HL-60 (cell line): ENCODE measurements around the gene NOC4L.

Experiments
- DNase-seq, 2 experiments: peaks; one replicate each; pipeline ENCODE4 v3.0.0-alpha.2; 2010 to 2020; ENCODE audit warnings: low read depth in 1 of 2, low spot score in 1 of 2
- H3K27ac ChIP-seq: fragments of 250-450 bp; sonication (Bioruptor Pico); replicated peaks from 2 replicates; pipeline ENCODE4 v1.5.1; 2020; ENCODE audit warnings: mild to moderate bottlenecking, moderate library complexity
- H3K27me3 ChIP-seq: fragments of 250-450 bp; sonication (Bioruptor Pico); 2 replicates; pipeline ENCODE4 v1.5.1; 2021; ENCODE audit warnings: mild to moderate bottlenecking, moderate library complexity; ENCODE audit not compliant: insufficient read depth, poor library complexity, severe bottlenecking
- H3K4me3 ChIP-seq: replicated peaks from 2 replicates; pipeline ENCODE4 v1.5.1; 2011; ENCODE audit warnings: mild to moderate bottlenecking, control low read depth, low read length; ENCODE audit not compliant: insufficient read depth
- CTCF ChIP-seq: IDR thresholded peaks from one replicate; pipeline ENCODE4 v1.5.1; 2011; ENCODE audit warnings: low read length, control low read depth, inconsistent platforms; ENCODE audit not compliant: insufficient read depth
- GABPA ChIP-seq: IDR thresholded peaks from 2 replicates; pipeline ENCODE4 v1.6.1; 2012; ENCODE audit warnings: low read depth
- POLR2AphosphoS5 ChIP-seq: IDR thresholded peaks from 2 replicates; pipeline ENCODE4 v1.6.1; 2012; ENCODE audit warnings: low read depth
- REST ChIP-seq: IDR thresholded peaks from 2 replicates; pipeline ENCODE4 v1.6.1; 2012; ENCODE audit warnings: low read depth; ENCODE audit not compliant: insufficient replicate concordance
- SPI1 ChIP-seq: IDR thresholded peaks from 2 replicates; pipeline ENCODE4 v1.6.1; 2012; ENCODE audit warnings: low read depth, mild to moderate bottlenecking, borderline replicate concordance

Gene NOC4L

GRCh38 chr12:132138941-132139871, 5.1 kb upstream of the NOC4L start:
- Histone ChIP-seq H3K4me3 (no peak overlapping the region), H3K27me3 (no peaks in the 10 kb centered on the region), H3K27ac (no peak overlapping the region)
- TF ChIP-seq SPI1: no peak
- TF ChIP-seq CTCF: no peak
- no peak for TF ChIP-seq GABPA
- TF ChIP-seq REST: no peak
- no peak for TF ChIP-seq POLR2AphosphoS5
- no peak for DNase-seq

GRCh38 chr12:132139912-132140311, 4.3 kb upstream of the NOC4L start:
- DNase-seq: no peak
- H3K27ac ChIP-seq: no peak overlapping the region
- H3K4me3 ChIP-seq: no peak overlapping the region
- H3K27me3 ChIP-seq: no peaks in the 10 kb centered on the region
- no peak for TF ChIP-seq REST
- no peak for TF ChIP-seq GABPA
- TF ChIP-seq POLR2AphosphoS5: no peak
- TF ChIP-seq CTCF: no peak
- no peak for TF ChIP-seq SPI1

GRCh38 chr12:132140501-132140900, 3.8 kb upstream of the NOC4L start:
- Histone ChIP-seq H3K27me3 (no peaks in the 10 kb centered on the region), H3K27ac (no peak overlapping the region), H3K4me3 (no peak overlapping the region)
- TF ChIP-seq CTCF (no peak), SPI1 (no peak), GABPA (no peak), REST (no peak), POLR2AphosphoS5 (no peak)
- no peak for DNase-seq
